GM19455 (cell line): ENCODE measurements around the gene PTPN1.
"Not testable (repeated sequence)": the region's sequence is repeated elsewhere in the genome, so short reads cannot be mapped to it uniquely, and the experiment has no call there.

Experiments
- ATAC-seq: cut with Tn5 transposase; IDR thresholded peaks from one replicate; pipeline ENCODE4 v1.9.1; 2021; ENCODE audit not compliant: unreplicated experiment

PTPN1 gene

DNA sequence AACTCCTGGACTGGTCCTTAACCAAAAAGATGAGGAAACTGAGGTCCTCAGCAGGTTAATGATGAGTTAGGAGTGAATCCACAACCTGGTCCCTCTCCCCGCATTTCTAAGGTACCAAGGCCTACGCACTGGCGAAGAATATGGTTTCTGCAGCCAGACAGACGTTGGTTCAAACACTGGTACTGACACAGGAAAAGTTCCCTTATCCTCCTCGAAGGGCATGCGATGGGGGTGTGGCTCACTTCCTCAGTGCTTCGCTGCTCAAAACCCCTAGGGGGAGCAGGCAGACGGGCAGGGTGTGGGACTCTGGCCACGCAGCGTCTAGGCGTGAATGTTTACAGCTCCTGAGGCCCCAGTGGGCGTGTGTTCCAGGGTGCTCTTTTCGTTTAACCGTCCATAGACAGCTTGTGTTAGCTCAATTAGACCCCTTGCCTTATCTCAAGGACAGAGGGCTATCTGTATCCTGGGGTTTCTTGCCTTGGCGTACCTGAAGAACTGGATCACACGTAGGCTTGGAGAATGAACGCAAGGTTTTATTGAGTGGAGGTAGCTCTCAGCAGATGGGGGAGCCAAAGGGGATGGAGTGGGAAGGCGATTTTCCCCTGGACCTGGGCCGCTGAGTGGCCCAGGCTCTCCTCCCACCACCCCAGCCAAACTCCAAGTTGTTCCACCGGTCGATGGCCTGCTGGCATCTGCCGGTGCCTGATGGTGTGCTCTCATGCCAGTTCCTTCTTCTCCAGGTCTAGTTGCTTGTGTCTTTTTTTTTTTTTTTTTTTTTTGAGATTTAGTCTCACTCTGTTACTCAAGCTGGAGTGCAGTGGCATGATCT lies 31.8 kb upstream of the PTPN1 start:
- ATAC-seq, result peak; percentile 71

DNA sequence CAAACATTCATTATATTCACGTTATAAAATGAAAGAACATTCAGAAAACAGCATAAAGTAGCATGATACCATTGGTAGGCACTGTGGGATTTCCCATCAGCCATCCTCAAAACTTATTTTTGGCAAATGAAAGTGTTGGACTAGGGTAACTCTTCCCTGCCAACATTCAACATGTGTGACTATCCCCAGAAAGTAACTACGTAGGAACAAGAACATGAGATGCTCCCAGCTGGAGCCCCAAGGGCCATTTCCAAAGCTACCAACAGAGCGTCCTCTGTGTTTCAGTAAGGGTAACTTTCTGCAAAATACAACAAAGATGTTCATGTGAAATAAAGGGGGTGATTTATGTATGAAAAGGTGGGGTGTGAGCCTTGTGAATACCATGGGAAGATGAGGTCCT lies 28.4 kb upstream of the PTPN1 start:
- ATAC-seq, result no peak

DNA sequence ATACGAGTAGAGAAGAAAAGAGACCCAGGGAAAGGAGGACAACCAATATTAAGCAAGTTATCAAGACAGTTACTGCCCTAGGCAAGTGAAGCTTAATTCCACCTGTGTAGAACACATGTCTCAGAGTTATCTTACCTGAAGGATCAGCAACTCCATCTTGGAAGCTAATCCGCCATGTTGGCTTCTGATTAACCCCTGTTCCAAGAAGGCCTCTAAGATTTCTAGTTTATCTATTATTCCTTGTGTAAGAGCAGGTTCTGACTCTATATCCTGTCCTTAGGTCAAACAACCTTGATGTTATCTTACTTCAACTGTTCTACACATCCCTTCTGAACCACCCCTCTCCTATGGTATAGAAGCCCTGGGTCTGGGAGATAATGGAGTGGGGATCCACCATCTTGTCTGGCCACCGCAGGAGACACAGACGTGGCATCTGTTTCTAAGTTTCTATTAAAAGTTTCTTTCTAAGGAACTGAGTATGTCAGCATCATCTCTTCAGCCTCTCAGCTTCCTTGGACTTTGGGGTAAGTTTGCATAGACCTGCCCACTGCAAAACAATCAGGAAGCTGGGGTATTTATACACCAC lies 27.7 kb upstream of the PTPN1 start:
- ATAC-seq, result no peak

DNA sequence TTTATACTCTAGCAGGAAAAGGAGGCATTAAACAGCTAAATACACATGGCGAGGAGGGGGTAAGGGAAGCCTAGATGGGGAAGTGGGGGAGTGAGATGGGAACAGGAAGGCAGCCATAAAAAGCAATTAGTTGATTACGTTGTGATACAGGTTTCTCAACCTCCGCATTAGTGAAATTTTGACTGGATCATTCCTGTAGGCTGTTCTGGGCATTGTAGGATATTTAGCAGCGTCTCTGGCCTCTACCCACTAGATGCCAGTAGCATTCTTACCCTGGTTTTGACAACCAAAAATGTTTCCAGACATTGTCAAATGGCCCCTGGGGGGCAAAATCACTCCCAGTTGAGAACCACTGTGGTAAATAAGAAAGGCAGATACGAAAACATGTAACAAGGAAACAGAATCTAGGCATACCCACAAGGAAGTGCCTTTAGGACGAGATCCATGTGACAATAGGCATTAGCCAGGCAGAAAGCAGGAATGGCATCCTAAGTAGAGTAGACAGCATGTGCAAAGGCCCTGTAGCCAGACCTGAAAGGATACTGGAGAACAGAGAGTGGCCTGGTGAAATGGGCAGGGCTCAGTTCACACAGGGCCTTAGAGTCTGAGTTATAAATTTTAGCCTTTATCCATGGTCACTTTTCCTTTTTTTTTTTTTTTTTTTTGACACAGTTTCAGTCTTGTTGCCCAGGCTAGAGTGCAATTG lies 25.8 kb upstream of the PTPN1 start:
- ATAC-seq, result no peak

DNA sequence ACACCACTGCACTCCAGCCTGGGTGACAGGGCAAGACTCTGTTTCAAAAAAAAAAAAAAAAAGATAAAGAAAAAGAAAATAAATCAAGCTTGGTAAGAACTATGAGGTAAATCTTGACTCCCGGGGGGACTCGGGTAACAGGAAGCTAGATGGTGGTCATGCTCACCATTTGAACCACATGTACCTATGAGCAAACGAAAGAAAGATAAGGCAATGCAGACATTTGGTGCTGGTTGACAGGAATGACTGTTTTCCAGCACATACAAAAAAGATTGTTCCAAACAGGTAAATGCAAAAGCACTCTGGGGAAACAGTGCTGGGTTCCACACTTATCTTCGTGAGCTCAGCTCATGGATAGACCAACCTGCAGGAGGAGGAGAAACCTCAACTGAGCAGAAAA lies 22.8 kb upstream of the PTPN1 start:
- no peak for ATAC-seq

DNA sequence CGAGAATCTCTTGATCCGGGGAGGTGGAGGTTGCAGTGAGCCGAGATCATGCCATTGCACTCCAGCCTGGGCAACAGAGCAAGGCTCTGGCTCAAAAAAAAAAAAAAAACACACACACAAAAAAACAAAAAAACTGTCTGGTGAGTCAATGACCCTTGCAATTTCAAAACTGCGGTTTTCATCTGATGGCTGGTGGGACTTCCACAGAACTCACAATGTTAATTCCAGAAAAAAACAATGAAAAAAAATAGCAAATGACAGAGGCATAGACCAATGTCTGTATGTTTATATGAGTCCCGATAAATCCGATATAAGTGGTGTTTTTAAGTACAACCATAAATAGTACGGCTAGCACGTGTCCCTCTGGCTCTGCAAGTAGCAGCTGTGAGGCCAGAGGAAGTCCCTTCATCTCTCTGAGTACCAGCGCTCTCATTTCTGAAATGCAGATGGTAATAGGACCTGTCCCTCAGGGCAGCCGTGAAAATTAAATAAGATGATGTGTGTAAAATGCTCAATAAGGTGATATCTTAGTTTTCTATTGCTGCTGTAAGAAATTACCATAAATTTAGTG lies 21.9 kb upstream of the PTPN1 start:
- peak; percentile 61 for ATAC-seq

DNA sequence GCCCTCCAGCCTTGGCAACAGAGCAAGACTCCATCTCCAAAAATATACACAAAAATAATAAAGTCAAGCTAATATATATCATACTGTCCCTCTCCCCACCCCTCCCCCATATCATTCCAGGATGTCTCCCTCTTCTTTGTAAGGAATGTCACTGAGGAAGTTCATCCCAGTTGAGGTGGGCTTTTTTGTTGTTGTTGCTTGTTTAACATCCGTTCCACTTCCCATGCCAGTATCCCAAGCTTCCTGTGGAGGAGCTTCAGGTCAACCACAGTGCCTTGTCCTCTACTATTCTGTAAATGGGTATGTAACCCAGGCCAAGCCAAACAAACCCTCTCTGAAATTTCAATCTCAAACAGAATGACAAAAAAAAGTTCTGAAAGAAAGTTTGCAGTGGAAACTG lies 19.0 kb upstream of the PTPN1 start:
- no peak for ATAC-seq

DNA sequence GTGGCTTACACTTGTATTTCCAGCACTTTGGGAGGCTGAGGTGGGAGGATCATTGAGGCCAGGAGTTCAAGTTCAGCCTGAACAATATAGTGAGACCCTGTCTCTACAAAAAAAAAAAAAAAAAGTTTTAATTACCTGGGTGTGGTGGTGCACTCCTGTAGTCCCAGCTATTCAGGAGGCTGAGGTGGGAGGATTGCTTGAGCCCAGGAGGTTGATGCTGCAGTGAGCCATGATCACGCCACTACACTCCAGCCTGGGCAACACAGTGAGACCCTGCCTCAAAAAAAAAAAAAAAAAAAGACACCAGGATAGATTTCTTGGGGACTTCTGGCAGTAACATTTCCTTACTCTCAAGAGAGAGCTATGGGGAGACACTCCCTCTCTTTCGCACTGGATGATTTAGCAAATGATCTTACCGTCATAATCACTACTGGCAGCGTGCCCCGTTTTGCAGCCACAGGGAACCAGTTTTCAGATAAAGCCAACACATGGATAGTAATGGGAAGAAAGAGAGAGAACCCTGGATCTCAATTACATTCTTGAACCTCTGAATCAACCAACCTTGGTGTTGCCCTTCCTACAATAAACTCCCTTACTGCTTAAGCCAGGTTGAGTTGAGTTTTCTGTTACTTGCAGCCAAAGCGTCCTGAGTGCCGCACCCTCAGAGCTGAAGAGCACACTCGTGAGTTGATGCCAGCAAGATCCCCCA lies 18.1 kb upstream of the PTPN1 start:
- no peak for ATAC-seq

DNA sequence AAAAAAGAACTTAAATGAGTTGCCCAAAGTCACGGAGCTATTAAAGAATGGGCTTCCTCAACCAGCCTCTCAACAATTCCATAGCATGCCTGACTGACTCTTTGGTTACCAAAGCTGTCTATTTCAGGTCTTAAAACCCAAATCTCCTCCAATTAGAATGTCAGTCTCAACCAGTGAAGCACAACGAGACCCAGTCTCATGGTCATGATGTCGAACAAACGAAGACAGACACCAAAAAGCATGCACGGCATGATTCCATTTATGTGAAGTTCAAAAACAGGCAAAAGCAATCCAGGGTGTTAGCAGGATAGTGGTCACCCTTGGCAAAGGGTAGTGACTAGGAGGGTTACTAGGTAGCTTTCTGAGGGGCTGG lies 16.3 kb upstream of the PTPN1 start:
- ATAC-seq, result no peak

DNA sequence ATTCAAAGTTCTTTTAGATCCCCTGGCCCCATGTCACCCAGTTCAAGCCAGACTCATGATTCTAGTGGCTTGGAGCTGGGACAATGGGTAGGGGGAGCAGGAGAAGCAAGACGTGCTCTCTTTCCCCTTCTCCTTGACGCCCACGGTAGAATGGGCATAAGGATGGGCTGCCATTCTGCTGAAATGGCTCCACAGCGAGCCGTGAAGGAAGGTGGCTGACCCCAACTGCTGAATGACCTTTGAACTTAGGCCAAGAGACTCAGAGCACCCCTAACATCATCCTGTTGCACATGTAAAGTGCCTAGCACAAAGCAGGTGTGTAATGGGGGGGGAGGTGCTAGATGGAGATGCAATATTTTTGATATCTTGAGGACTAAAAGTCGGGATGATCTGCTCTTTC lies 15.8 kb upstream of the PTPN1 start:
- no peak for ATAC-seq

DNA sequence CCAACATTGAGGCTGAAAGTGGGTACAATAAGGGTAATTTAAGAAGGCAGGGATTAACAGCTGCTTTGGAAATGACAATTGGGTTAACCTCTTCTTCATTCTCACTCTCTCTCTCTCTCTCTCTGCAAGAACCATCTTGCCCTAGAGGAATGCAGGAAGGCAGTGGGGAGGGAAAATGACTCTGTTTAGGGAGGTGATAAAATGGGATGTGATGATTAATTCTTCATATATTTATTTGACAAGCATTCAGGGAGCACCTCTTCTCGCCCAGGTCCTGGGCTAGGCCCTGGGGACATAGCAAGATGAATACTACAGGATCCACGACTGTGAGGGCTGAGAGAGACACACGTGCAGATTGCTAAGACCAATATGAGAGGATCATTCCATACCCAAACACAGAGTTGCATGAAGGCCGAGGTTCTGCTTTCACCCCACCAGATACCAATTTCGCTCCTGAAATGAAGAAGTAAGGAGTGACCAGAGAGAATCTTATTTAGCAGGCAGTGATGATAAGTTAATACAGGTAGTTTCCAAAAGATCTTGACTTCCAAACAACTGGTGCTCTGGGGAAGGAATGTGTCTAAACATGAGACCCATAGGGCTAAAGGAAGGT lies 13.3 kb upstream of the PTPN1 start:
- no peak for ATAC-seq

DNA sequence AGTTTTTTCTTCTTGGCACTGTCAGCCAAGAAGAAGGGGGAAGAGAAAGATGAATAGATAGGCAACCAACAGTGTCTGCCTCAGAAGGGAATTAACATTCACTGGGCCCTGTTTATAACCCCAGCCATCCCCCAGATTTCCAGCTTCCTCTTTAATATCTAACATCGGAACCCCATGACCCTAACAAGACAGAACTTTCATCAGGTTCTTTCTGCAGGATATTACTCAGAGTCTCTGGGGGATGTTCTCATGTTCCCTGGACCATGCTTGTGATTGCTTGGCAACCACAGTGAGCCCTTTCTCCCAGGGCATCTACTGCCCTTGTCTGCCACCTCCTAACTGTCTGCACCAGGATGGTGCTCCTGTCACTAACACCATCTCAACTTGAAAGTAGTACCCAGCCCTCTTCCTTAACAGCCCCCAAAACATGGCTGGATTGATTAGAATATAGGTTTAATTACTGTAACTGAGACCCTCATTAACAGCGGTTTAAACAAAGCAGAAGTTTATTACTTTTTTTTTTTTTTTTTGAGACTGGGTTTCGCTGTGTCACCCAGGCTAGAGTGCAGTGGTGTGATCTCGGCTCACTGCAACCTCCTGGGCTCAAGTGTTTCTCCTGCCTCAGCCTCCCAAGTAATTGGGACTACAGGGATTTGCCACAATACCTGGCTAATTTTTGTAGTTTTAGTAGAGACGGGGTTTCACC lies 12.0 kb upstream of the PTPN1 start:
- no peak for ATAC-seq

DNA sequence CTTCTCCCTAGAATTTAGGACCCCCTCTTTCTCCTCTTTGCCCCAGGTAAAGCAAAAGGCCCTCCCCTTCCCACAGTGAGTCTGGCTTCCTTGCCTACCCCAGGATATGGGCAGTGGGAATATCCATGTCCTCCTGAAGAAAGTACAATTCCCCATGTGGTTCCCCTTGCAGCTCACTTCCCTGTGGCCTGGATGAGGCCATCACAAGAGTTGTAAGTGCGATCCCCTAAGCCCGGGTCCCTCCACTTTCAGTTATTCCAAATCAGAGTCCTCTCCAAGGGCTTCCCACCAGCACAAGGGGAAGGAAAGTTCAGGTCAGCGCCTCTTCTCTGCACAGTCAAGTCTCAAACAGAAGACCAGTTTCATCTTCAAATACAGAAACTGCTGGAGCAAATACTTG lies 10.2 kb upstream of the PTPN1 start:
- no peak for ATAC-seq

DNA sequence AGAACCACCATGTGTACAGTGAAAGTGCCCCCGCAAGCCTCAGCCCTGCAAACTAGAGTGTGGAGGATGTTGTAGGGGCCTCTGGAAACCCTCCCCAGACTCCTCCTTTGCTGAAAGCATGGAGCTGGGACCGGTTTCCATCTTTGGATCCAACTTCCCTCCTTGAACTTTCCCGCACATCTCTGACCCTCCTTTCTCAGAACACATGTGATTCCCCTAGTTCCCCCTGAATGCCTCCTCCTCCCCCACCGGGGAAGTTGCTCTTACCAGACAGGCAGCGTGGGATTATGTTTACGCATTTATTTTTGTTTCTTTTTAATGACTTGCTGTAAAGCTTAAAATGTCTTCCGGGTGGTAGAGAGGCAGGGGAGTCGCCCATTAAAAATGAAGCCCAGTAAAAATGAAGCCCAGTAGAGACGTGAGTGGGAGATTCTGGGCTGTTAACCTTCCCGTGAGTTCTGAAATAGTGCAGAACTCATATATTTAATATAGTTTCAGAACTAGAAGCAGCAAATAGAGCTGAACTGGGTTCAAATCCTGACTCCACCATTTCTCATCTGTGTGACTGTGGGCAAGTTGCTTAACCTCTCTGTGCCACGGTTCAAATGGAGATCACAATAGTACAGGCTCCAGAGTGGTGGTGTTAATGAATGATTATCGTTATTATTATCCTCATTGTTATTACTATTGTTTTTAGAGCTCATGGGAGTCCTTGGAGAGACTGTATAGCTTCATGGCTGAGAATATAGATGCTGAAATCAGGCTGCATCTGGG lies 8.0 kb upstream of the PTPN1 start:
- ATAC-seq, result no peak

DNA sequence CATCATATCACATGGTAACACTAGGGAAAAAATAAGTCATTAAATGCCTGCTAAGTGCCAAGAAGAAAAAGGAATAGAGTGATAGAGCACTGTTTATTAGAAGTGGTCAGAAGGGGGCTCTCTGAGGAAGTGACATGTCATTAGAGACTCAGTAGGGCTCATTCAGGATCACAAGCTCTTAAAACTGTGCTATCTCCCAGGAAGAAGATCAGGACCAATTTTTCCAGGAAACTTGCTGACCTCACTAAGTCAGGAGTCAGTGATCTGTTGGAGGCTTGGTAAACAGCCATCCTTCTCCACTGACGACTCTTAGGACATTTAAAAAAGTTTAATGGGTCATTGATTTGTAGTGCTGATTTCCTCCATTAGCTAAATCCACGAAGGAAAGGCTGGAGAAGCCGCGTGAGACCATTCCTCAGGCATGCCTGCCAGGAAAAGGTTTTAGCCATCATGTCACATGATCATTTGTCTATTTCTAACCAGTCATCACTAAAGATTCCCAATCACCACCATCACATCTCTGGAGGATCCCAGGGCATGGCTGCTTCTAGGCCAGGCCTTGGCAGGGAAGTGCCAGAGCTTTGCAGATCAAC lies 5.9 kb upstream of the PTPN1 start:
- ATAC-seq, result no peak

DNA sequence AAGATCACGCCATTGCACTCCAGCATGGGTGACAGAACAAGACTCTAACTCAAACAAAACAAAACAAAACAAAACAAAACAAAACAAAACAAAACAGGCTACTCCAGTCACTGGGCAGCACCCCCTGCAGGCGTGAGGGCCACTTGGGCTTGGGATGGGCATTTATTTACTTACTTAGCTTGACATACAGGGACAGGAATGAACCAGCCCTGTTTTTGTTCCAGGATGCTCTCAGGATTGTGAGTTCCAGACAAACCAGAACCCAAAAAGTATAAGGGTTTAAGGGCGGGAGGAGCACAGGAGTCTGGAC lies 4.0 kb upstream of the PTPN1 start:
- no peak for ATAC-seq

DNA sequence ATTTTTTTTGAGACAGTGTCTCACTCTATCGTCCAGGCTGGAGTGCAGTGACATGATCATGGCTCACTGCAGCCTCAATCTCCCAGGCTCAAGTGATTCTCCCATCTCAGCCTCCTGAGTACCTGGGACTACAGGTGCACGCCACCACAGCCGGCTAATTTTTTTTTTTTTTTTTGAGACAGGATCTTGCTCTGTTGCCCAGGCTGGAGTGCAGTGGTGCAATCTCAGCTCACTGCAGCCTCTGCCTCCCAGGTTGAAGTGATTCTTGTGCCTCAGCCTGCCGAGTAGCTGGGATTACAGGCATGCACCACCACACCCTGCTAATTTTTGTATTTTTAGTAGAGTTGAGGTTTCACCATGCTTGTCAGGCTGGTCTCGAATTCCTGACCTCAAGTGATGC lies 2.4 kb upstream of the PTPN1 start:
- ATAC-seq, result not testable (repeated sequence)

DNA sequence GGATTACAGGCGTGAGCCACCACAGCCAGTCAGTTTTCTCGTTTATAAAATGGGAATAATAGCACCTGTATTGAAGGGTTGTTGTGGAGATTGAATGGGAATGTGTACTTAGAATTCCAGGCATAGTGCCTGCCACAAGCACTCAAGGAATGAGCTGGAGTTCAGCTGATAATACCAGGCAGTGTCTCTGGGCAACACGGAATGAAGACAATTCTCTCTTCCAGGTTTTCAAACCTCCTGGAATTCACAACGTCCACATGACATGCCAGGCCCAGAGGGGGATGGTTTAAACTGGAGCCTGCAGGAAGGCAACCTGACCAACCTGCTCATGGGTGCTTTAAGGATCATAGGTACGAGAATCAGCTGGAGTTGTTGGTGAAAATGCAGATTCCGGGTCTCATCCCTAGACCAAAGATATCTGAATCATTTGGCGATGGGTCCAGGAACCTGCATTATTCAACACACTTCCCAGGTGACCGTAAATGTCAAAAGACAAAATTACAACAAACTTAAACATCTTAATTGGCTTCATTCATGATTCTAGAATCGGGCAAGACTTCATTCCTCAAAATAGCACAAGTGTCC lies 1.9 kb upstream of the PTPN1 start:
- no peak for ATAC-seq
